ENCODE data around the gene PAX8.

The PAX8 gene

DNA sequence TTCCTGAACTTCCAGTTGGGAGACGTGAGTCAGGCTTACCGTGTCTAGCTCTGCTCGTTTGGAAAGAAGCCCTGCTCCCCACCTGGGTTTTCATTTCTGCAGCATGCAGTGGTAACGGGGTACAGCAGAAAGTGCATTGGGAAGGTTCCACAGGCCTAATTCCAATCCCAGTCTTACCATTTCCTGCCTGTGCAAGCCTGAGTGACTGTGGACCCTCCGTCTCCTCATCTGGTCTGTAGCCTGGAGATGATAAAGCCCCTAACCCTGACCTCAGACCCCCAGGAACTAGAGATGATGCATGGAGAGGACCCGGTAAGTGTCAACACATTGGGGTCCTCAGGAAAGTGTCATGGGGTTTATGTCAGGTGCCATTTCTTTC lies 110.8 kb downstream of the PAX8 start:
- no peak for TF ChIP-seq CTCF (IDR thresholded peaks at IDR 0.05; ENCODE audit: low read depth, low read length)
- no peak overlapping the region for H3K4me3 ChIP-seq (ENCODE audit: low read depth, low read length)

- H3K4me3 ChIP-seq (ENCODE audit: low read depth, low read length): no peak overlapping the region
- TF ChIP-seq CTCF (IDR thresholded peaks at IDR 0.05; ENCODE audit: low read depth, low read length): no peak
These were observed 111.4 kb downstream of the PAX8 start for GRCh38 chr2:113167115-113167932.

- TF ChIP-seq CTCF (IDR thresholded peaks at IDR 0.05; ENCODE audit: low read depth, low read length): no peak
- H3K4me3 ChIP-seq (ENCODE audit: low read depth, low read length): no peak overlapping the region
These were observed 112.5 kb downstream of the PAX8 start for GRCh38 chr2:113166187-113166645.

All from WI38 (cell line).